Measurements from ENCODE around the gene THSD4.

GRCh38 chr15:71094137-71094536 lies 21.1 kb upstream of the THSD4 start:
- no peak for TF ChIP-seq EZH2phosphoT487 (IDR thresholded peaks at IDR 0.05; ENCODE audit: low read depth)
- TF ChIP-seq CTCF (IDR thresholded peaks at IDR 0.05; ENCODE audit: low read depth, low read length) = no peak

Measured in OCI-LY3 (cell line).